UCSD-AML1 (cell line): ENCODE measurements around the gene ZNF529.
A peak's percentile ranks its signal among the peaks of the same experiment; 100 is the strongest.
"Not testable (repeated sequence)": the region's sequence is repeated elsewhere in the genome, so short reads cannot be mapped to it uniquely, and the experiment has no call there.

ENCODE experiments used
- DNase-seq: peaks from one replicate; lab custom pipeline; 2025; ENCODE audit not compliant: unreplicated experiment; lab: John Stamatoyannopoulos, UW

Gene ZNF529

DNA sequence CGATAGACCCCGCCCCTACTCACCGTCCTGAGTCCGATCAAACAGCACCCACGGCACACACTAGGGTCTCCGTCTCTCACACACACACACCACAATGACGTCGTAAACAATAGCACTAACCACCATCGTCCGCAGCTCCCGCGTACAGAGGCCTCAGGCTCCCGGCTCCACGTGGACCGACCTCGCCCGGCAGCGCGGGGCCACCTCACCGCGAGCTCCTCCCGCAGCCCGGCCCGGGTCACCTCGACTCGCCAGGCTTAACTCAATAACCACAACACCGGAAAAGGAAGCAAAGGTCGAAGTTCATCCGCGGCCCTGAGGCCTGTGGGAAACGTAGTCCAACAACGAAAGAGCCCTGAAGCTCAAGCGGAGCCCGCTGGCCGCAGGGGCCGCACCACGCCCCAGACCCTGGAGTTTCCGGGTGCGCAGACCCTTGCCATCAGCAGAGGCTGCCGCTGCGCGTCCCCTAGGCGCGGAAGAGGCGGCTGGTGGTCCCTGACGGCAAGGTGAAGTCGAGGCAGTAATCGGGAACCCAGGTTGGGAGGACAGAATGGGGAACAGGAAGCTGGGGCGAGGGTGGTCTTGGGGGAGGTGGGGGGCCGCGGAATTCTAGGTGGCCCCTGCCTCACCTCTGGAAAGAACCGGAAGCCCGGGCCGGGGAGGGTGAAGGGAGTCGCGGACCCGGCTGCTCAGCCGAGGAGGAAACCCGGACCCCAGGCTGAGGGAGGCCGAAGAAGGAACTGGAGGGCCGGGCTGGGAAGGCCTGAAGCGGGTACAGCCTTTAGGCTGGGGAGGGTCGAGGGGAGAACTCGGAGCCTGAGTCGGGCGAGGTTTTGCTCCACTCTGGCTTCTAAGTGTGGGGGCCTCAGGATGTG, at the start of gene ZNF529:
Gene ZNF529 (minus strand): TSS at position 273 of the 875 bp plus-strand sequence. CDS start 946 bp downstream, outside the sequence.
- peak; percentile 92 for DNase-seq

DNA sequence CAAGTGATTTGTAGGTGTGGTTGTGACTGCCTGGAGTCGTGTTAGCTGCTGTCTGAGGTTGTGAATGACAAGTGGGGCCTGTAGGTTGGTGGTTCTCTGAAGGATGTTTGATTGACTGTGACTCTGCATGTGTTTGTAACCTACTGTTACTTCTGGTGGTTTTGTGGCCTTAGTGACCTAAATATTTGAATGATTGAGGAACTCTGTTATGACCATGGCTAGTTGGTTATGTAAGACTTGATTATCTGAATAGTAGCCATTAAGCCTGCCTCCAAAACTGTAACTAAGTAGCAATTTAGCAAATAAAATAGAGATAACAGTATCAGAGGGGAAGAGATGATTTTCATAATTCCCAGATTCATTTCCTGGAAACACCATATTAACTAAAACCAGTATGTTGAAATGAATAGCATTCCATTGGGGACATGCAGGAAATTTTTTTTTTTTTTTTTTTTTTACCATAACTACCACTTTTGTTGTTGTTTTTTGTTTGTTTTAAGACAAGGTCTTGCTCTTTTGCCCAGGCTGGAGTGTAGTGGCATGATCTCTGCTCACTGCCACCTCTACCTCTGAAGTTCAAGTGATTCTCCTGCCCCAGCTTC, 32.9 kb upstream of the ZNF529 start:
- DNase-seq = no peak

DNA sequence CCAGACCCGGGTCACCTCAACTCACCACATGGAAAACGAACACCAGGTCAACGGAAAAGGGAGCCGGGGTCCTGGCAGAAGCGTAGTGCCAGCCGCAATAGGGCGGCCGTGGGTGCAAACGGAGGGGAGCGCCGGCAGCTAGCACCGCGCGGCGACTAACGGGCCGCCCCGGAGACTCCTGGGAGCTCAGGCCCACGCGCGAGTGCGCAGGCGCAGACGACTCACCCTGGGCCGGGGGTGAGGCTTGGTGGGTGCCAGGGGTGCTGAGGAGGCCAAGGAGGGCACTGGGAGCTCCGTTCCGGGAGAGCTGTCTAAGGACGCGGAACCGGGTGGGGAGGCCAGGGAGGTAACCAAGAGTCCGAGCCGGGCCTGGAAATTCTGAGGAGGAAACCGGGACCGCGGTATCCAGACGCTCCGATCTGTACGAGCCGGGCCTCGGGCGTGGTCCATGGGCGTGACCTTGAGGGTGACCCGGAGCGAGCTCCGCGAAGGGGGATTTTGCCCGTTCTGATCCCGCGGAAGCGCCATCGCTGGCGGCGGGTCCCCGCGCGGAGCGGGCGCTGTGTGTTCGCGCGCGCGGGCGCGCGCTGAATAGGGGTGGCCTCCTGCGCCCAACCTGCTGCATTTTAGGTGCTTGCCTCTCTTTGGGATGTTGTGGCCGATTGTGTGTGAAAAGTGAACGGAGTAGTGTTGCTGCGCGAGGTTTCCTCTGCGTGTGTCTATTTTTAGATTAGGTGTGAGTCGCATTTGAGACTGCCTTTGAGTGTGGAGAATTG, 32.2 kb upstream of the ZNF529 start, which contains the start of gene ZNF382:
Gene ZNF382 (plus strand): TSS at position 213 of the 776 bp plus-strand sequence. CDS start 4,602 bp downstream, outside the sequence.
- peak; percentile 79 for DNase-seq

DNA sequence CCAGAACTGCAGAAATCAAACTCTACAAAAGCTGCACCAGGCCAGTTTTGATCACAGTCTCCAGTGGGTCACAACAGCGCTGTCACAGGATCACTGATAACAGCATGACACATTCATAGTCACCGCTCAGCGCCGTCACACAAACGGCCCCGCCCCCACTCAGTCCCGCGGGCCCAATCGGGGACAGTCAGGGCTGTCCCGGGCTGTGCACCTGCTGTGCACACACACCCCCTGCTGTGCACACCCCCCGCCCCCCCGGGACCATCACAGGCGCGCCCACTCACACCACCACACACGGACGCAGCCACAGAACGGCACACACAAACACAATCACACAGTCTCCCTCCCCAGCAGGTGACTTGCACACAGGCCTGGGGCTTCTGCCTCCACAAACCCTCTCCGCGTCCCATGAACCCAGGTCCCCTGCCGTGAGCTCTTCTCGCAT, 31.6 kb upstream of the ZNF529 start:
- DNase-seq = peak; percentile 67

DNA sequence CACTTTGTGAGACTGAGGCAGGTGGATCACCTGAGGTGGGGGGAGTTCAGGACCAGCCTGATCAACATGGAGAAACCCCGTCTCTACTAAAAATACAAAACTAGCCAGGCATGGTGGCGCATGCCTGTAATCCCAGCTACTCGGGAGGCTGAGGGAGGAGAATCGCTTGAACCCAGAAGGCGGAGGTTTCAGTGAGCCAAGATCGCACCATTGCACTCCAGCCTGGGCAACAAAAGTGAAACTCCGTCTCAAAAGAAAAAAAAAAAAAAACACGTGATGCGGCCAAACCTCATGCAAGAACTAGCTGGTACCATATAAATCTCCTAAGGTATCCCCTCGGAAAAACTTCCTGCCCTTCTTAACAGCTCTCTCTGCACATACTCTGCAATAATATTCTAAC, 29.6 kb upstream of the ZNF529 start:
- not testable (repeated sequence) for DNase-seq

GRCh38 chr19:36579255-36579654, 6.2 kb upstream of the ZNF529 start:
- no peak for DNase-seq

DNA sequence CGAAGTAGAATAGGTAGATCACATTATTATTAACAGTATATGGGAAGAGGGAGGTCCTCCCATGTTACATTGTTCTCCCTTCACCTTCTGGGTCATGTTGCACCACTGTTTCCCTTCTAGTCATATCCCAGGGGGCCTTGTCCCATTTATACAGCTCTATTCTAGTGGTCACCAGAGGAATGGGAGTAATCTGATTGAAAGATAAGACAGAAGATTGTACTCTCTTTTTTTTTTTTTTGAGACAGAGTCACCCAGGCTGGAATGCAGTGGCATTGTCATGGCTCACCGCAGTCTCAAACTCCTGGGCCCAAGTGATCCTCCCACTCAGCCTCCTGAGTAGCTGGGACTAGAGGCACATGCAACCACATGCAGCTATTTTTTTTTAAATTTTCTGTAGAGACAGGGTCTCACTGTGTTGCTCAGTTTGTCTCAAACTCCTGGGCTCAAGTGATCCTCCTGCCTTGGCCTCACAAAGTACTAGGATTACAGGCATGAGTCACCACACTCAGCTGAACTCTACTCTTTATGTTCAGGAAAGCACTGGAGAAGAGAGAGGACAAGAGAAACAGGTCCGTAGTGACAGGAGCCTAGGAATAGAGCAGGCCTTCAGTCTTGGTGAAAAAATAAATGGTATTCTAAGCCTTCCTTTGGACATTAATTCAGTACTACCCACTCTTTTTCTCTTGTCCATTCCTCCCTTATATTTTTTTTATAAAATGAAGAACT, 4.3 kb upstream of the ZNF529 start:
- DNase-seq = no peak

- no peak for DNase-seq
These were observed 1.6 kb upstream of the ZNF529 start for GRCh38 chr19:36574741-36575140.

- no peak for DNase-seq
These were observed 1.0 kb upstream of the ZNF529 start for GRCh38 chr19:36573895-36574720.

DNA sequence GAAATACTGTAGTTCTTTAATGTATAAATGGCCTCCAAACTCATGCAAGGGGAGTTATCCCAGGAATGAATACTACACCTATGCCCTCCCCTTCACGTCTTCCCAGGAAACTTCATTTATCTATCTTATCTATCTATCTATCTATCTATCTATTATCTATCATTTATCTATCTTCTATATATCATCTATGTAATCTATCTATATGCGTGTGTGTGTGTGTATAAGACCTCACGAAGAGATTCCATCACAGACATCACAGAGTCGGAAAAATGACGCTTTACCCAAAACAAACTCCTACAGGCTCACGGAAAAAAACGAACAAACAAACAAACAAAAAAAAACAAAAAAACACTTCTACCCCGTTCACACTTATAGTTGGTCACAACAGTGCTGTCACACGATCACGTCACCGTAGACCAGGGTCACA, 486 bp downstream of the ZNF529 start:
- DNase-seq = no peak

GRCh38 chr19:36564391-36564790, 8.7 kb downstream of the ZNF529 start:
- DNase-seq = no peak

GRCh38 chr19:36547001-36547732, 25.9 kb downstream of the ZNF529 start:
- no peak for DNase-seq

DNA sequence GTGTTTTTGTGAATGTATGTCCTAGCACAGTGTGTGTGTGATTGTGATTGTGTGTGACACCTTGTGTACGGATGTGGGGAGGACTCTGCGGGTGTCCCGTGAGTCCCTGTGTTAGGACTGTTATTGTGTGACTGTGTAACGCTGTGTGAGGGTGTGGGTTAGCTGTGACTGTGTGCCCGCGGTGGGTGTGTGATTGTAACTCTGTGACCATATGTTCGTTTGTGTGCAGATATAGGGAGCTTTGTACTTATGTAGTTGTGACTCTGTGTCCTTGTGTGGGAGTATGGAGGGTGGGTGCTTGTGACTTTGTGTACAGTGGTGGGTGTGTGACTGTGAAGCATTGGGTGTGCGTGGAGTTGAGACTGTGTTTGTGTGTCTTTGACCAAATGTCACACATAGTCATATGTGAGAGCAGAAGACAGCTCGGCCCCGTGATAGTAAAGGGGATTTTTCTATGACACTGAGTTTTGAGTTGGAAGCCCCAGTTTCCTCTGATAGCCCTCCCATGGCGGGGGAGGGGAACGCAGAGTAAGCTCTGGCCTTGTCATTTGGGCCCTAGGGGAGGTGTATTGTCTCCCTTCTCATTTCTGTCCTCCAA, 44.1 kb downstream of the ZNF529 start:
- no peak for DNase-seq

- DNase-seq = peak; percentile 96
These were observed 44.7 kb downstream of the ZNF529 start, which contains the start of gene ZNF260 for GRCh38 chr19:36528194-36528920. ZNF260 (minus strand) TSS chr19:36528271; CDS start chr19:36515238, 13,033 bp downstream.

GRCh38 chr19:36527873-36528193, 45.3 kb downstream of the ZNF529 start:
- DNase-seq = no peak

- DNase-seq = no peak
These were observed 45.8 kb downstream of the ZNF529 start for GRCh38 chr19:36527341-36527740.

- DNase-seq = no peak
These were observed 46.5 kb downstream of the ZNF529 start for GRCh38 chr19:36526581-36526980.

- DNase-seq = no peak
These were observed 48.5 kb downstream of the ZNF529 start for GRCh38 chr19:36524617-36525016.
